Liver (tissue), 3 donors: ENCODE results near the gene TBC1D14.

ENCODE experiments used
- CTCF ChIP-seq: fragments of 150-350 bp; IDR thresholded peaks from 2 replicates; pipeline ENCODE4 v1.5.1; 2017; ENCODE audit warnings: improper control_type of control experiment, low read depth, low read length; ENCODE audit not compliant: missing input control
- FOXA1 ChIP-seq: IDR thresholded peaks from 2 replicates; pipeline ENCODE4 v1.6.1; 2016; ENCODE audit warnings: antibody characterized with exemption
- GABPA ChIP-seq, 2 donors: IDR thresholded peaks in 1 of 2; conservative IDR thresholded peaks in 1 of 2; 2 replicates each; pipeline ENCODE4 v1.6.1; 2016; ENCODE audit warnings: antibody characterized with exemption in 2 of 2, mild to moderate bottlenecking in 1 of 2, moderate library complexity in 1 of 2
- JUND ChIP-seq, 2 donors: IDR thresholded peaks; 2 replicates each; pipeline ENCODE4 v1.6.1; 2016; ENCODE audit warnings: antibody characterized with exemption in 2 of 2
- NR2F2 ChIP-seq: IDR thresholded peaks from 2 replicates; pipeline ENCODE4 v1.6.1; 2016; ENCODE audit warnings: antibody characterized with exemption
- donor health status: healthy.
- donor health status: healthy.

- TF ChIP-seq CTCF, result no peak
- no peak for TF ChIP-seq GABPA (IDR thresholded peaks at IDR 0.05 in 1 of 2, conservative IDR thresholded peaks at IDR 0.05 in 1 of 2)
- no peak for TF ChIP-seq FOXA1
- no peak for TF ChIP-seq NR2F2
- no peak for TF ChIP-seq JUND (IDR thresholded peaks at IDR 0.05)
Measured at GRCh38 chr4:6869944-6870343, 39.7 kb upstream of the TBC1D14 start.
